Stimulated activated CD4-positive, alpha-beta T cell treated with anti-CD3 and anti-CD28 coated beads, Interleukin-4, amount 100 ng/mL, for 24 hours (primary cell): Measurements from ENCODE around the gene MTOR.
A peak's percentile ranks its signal among the peaks of the same experiment; 100 is the strongest.
"Not testable (repeated sequence)": the region's sequence is repeated elsewhere in the genome, so short reads cannot be mapped to it uniquely, and the experiment has no call there.

Source experiments
- DNase-seq: peaks from one replicate; pipeline ENCODE4 v3.0.0-alpha.2; 2020

MTOR gene

DNA sequence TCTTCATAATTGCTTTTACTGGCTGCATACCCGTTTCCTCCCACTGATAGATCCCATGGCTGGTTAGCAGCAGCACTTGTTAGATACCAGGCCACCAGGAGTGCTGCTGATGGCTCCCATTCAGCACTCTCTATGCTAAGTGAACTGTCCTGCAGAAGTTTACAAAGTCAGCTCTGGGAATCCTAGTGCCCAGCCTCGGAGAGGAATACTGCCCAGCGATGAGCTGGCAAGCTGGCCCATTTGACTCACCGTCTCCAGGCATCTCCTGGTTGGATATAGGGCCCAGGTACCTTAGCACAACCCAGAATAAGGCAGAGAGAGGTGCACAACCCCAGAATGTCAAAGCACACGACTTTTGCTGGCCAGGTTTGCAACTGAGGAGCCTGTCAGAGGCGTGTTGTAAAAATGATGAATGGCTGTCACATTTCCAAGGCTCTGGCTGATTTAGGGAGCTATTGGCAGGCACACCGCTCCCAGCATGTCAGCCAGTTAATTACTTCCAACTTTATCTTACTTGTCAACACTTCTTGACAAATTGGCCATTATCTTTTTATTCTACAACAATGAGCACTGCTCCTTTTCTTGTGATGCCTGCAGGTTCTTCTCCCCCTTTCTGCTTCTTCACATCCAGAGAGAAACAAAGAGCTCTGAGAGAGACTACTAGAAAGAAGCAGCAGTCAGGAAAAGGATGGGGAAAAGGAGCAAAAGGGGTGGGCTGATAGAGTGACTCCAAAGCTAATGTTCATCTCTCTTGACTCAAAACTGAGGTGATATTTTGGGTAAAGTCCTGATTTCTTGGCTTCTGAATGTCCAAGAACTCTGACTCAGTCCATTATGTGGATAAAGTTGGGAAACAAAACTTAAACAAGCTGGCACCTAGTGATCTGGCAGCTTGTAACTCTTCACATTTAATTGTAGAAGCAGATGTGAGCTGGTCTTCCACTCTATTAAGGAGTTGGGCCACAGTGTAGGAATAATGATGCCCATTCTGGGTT lies 84.0 kb downstream of the MTOR start:
- no peak for DNase-seq

DNA sequence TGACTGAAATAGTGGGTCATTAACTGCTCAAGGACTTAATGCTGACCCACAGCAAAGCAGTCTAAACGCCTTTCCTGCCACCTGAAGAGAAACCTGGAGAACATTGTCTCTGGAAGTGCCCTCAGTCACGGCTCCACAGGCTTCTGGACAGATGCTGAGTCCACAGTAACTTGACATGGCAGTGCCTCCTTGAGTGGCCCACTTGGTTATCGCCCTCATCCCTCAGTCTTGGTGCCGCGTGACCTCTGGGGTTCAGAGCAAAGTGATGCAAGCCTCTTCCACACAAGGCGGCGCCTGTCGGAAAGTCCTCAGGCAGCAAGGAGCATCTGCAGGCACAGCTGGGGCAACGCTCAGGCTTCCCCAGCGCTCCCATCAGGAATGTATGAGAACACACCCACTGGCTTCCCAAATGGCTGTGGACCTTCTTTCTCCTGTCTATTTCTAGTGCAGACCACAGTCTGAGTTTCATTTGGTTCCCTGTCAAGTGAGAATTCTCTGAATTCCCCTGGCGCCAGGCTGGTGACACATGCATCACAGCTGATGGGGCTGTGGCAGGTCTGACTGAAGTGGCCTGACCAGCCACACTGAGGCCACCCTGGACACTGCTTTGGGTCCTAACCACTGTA lies 86.2 kb downstream of the MTOR start:
- no peak for DNase-seq

- no peak for DNase-seq
Observed at GRCh38 chr1:11175461-11175860, 86.9 kb downstream of the MTOR start.

- DNase-seq: no peak
Observed at GRCh38 chr1:11174261-11174942, 87.9 kb downstream of the MTOR start.

GRCh38 chr1:11170102-11170501 lies 92.2 kb downstream of the MTOR start:
- DNase-seq: no peak

DNA sequence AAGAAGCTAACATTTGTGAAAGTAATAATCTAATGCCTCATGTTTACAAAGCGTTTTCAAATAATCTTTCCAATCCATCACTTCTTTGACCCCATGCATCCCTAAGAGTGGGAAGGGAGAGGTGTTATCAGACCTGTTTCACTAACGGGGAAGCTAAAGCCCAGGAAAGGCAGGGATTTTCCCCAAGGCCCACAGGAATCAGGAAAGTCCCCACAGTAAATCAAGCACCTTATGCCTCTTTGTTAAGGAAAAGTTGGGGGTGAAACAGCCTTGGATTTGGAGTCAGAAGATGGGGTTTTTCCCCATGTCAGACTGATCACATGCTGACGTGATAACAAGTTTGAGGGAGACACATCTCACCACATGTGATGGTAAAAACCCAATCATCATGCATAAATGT lies 93.1 kb downstream of the MTOR start:
- no peak for DNase-seq

GRCh38 chr1:11168731-11169130 lies 93.6 kb downstream of the MTOR start:
- DNase-seq: no peak

GRCh38 chr1:11166744-11167143 lies 95.6 kb downstream of the MTOR start:
- DNase-seq: not testable (repeated sequence)

DNA sequence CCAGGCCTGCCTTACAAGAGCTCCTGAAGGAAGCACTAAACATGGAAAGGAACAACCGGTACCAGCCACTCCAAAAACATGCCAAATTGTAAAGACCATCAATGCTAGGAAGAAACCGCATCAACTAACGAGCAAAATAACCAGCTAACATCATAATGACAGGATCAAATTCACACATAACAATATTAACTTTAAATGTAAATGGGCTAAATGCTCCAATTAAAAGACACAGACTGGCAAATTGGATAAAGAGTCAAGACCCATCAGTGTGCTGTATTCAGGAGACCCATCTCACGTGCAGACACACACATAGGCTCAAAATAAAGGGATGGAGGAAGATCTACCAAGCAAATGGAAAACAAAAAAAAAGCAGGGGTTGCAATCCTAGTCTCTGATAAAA lies 99.6 kb downstream of the MTOR start:
- not testable (repeated sequence) for DNase-seq

GRCh38 chr1:11158720-11159321 lies 103.5 kb downstream of the MTOR start:
- no peak for DNase-seq

DNA sequence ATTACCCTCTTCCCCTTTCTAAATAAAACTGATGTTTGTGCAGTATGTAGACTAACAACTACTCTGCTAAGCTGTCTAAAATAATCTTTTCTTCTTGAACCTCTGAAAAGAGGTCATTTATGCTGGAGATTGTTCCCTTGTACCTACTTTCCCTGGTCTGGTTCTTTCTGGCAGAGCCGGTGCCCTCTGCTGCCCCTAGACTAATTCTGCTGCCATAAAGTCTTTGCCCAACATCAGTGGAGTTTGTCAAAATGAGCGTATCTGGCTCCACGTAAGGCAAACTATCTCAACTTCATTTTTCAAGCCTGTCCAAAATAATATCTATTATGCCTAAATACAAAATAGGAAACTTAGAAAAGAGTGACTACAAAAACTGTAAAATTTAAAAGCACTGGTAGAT lies 104.1 kb downstream of the MTOR start:
- no peak for DNase-seq

DNA sequence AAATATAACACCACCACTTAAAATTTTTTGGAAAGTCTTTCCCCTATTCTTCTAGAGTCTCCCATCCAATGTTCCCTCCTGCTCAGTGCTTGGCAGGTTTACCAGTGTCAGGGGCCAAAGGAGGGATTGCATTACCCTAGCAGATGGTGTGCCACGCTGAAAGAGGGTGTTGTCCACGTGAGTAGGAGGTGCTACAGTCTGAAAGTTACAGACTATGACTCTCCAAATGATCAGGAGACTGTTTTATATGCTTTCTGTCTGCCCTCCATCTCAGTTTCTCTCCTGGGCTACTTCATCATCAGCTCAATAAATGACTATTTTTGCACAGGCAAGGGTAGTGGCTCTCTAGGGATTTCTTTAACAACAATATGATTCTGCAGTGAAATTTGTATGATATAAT lies 104.5 kb downstream of the MTOR start:
- no peak for DNase-seq

GRCh38 chr1:11157394-11157793 lies 105.0 kb downstream of the MTOR start:
- DNase-seq: no peak

GRCh38 chr1:11156963-11157362 lies 105.4 kb downstream of the MTOR start:
- peak; percentile 17 for DNase-seq

GRCh38 chr1:11156441-11156840 lies 105.9 kb downstream of the MTOR start:
- no peak for DNase-seq

- DNase-seq: no peak
Observed at GRCh38 chr1:11153184-11153583, 109.2 kb downstream of the MTOR start.

DNA sequence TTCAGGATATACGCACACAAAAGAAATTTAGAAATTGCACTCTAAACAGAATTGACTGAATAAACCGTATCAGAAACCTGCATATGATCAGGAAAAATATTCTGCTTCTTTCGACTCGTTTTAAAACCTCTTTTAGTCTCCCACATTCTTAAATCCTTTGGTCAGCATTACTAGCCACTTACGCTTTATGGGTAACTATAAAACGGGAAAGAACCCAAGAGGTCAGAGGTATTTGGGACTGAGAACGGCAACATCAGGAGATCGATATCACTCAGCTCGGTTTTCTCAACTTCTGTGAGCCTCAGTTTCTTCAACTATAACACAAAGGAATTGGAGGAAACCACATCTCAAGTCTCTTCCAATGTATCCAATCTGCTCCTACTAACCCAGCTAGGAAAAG lies 109.6 kb downstream of the MTOR start:
- no peak for DNase-seq

GRCh38 chr1:11151826-11152612 lies 110.3 kb downstream of the MTOR start:
- no peak for DNase-seq

- DNase-seq: no peak
Observed at GRCh38 chr1:11151114-11151513, 111.2 kb downstream of the MTOR start.

- no peak for DNase-seq
Observed at GRCh38 chr1:11150326-11150725, 112.0 kb downstream of the MTOR start.

- DNase-seq: no peak
Observed at GRCh38 chr1:11147197-11147770, 115.1 kb downstream of the MTOR start.

GRCh38 chr1:11145741-11146140 lies 116.6 kb downstream of the MTOR start:
- DNase-seq: no peak
